Esophagus squamous epithelium (tissue), 4 donors: ENCODE measurements around the gene ANGPTL4.

Experiments
- POLR2A ChIP-seq, 4 donors: fragments of 450-650 bp; IDR thresholded peaks; one replicate each; pipeline ENCODE4 v1.6.1; 2017; ENCODE audit warnings: antibody characterized with exemption in 4 of 4, mild to moderate bottlenecking in 4 of 4, moderate library complexity in 3 of 4
- TF ChIP-seq, protein P1 (sequence below), 6 experiments: fragments of 450-650 bp in 4 of 6; fragments of 200-600 bp in 2 of 6; sonication (generic) in 2 of 6; IDR thresholded peaks; one replicate each; pipeline ENCODE4 v1.5.1; 2016 to 2019; ENCODE audit warnings: antibody characterized with exemption in 6 of 6, mild to moderate bottlenecking in 4 of 6, moderate library complexity in 4 of 6

DNA sequence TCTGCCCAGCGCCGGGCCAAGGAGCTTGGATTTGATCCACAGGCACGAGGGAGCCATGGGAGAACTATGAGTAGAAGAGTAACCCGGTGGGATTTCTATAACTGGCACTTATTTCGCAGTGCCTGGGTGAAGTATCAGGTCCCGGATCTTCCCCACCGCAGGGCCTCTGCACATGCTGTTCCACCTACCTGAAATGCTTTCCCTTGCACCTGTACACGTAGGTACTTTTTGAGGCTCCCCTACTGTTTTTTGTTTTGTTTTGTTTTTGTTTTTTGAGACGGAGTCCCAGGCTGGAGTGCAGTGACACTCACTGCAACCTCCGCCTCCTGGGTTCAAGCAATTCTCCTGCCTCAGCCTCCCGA lies 20.5 kb upstream of the ANGPTL4 start:
- TF ChIP-seq, protein P1, sequence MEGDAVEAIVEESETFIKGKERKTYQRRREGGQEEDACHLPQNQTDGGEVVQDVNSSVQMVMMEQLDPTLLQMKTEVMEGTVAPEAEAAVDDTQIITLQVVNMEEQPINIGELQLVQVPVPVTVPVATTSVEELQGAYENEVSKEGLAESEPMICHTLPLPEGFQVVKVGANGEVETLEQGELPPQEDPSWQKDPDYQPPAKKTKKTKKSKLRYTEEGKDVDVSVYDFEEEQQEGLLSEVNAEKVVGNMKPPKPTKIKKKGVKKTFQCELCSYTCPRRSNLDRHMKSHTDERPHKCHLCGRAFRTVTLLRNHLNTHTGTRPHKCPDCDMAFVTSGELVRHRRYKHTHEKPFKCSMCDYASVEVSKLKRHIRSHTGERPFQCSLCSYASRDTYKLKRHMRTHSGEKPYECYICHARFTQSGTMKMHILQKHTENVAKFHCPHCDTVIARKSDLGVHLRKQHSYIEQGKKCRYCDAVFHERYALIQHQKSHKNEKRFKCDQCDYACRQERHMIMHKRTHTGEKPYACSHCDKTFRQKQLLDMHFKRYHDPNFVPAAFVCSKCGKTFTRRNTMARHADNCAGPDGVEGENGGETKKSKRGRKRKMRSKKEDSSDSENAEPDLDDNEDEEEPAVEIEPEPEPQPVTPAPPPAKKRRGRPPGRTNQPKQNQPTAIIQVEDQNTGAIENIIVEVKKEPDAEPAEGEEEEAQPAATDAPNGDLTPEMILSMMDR (IDR thresholded peaks at IDR 0.05): no peak
- TF ChIP-seq POLR2A (IDR thresholded peaks at IDR 0.05): no peak
